HG03095 (cell line): Measurements from ENCODE around the gene FOXS1.

Experiments
- ATAC-seq: cut with Tn5 transposase; IDR thresholded peaks from one replicate; pipeline ENCODE4 v1.9.1; 2021; ENCODE audit warnings: moderate library complexity; ENCODE audit not compliant: unreplicated experiment

FOXS1 gene

GRCh38 chr20:31797364-31797763 lies 48.0 kb downstream of the FOXS1 start:
- no peak for ATAC-seq
